ENCODE measurements around the gene FADS3. TPM values are rescaled to one million over a fixed set of nuclear protein-coding genes. Genes with fewer than 3 reads are reported as not detected.

The FADS3 gene
- total and polyA plus RNA-seq, 2 experiments from 2014 or later, result 44.4 to 73.5 TPM

DNA sequence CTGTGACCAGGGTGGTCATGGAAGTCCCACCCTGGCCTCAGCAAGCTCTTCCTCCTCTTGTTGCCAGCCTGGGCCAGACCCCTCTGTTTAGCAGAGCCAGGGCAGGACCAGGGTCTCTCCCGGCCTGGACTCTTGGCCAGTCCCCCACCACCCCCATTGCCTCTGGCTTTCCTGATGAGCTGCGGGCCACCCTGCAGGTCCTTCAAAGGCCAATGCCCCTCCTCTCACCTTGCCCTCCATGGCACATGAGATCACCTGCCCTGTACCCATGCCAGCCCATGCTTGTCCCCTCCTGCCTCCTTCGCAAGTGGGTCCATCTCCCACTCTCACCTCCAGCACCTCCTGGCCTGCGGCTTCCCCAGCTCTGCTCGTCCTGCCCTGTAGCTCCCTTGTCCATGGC, 52.8 kb downstream of the FADS3 start:
- no peak overlapping the region for H3K27ac ChIP-seq (ENCODE audit: low read depth)

DNA sequence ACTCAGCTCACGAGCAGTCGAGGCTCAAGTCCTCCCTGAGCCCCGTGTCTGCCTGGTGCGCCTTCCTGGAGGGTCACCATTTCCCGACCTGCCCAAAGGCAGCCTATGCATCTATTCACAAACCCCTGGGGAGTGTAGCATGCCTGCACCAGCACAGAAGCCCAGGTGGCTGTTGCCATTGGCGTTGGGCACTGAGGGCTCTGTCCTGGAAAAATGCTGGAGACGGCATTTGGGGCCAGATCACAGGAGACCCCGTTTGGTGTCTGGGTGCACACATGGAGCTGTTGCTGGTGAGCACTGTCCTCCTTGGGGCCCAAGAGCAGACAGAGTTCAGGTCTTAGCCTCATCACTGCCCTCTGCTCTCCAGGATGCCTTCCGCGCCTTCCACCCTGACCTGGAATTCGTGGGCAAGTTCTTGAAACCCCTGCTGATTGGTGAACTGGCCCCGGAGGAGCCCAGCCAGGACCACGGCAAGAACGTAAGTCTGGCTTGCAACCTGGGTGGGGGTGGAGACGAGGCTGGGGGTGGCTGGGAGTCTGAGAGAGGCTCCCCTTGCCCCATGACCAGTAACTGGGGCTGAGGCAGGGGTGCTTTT, 53.8 kb downstream of the FADS3 start:
- DNase-seq (ENCODE audit: low spot score) (no peak), ATAC-seq (no peak)
- H3K9me2 ChIP-seq (ENCODE audit: insufficient read depth), result no peaks in the 10 kb centered on the region
- H3K4me3 Mint-ChIP-seq, result no peak overlapping the region
- H4K20me1 ChIP-seq (replicated peaks; ENCODE audit: insufficient read depth), result peaks cover 48% of the 10 kb centered on the region
- H3K4me1 Mint-ChIP-seq, result peaks cover 39% of the 10 kb centered on the region
- H3K27ac ChIP-seq (ENCODE audit: low read depth), result peak overlapping the region; percentile 45; the same call in 1 of the 2 replicates
- no peak overlapping the region; the same call in 1 of the 2 replicates for H3K27ac Mint-ChIP-seq
- no peaks in the 10 kb centered on the region for H3K27me3 ChIP-seq (ENCODE audit: insufficient read depth)
- peaks cover 67% of the 10 kb centered on the region for H3K79me2 ChIP-seq (replicated peaks; ENCODE audit: insufficient read depth)
- H3F3A ChIP-seq (replicated peaks; ENCODE audit: low read depth), result peaks cover 33% of the 10 kb centered on the region
- H2AFZ ChIP-seq, result no peak overlapping the region
- no peak overlapping the region for H3K4me2 ChIP-seq
- peaks cover 43% of the 10 kb centered on the region for H3K36me3 ChIP-seq (ENCODE audit: insufficient read depth)
- H3K27me3 Mint-ChIP-seq (ENCODE audit: insufficient read depth, low read depth, poor library complexity), result peaks cover 16% of the 10 kb centered on the region
- H3K4me3 ChIP-seq, result no peak overlapping the region
- peaks cover 69% of the 10 kb centered on the region for H3K36me3 Mint-ChIP-seq (ENCODE audit: low read depth)
- H3K9me3 Mint-ChIP-seq, result no peaks in the 10 kb centered on the region
- H3K4me1 ChIP-seq (ENCODE audit: insufficient read depth), result peaks cover 34% of the 10 kb centered on the region
- TF ChIP-seq ETS1 (IDR thresholded peaks at IDR 0.05), result no peak
- no peak for TF ChIP-seq CTCF (conservative IDR thresholded peaks at IDR 0.05; ENCODE audit: low read depth in 2 of 2)
- no peak for TF ChIP-seq ZNF331 (CRISPR knock-in tag; IDR thresholded peaks at IDR 0.05; ENCODE audit: low read depth)
- TF ChIP-seq JUNB (IDR thresholded peaks at IDR 0.05; ENCODE audit: unreplicated experiment), result no peak
- TF ChIP-seq POLR2AphosphoS5 (IDR thresholded peaks at IDR 0.05; ENCODE audit: low read depth), result no peak
- TF ChIP-seq EZH2 (IDR thresholded peaks at IDR 0.05; ENCODE audit: low read depth, unreplicated experiment), result no peak
- TF ChIP-seq EZH2phosphoT487 (IDR thresholded peaks at IDR 0.05; ENCODE audit: unreplicated experiment), result no peak

More for the DNA sequence above, 52.8 kb downstream of the FADS3 start:
- Mint-ChIP-seq H3K27me3 (ENCODE audit: insufficient read depth, low read depth, poor library complexity) (peaks cover 12% of the 10 kb centered on the region), H3K36me3 (ENCODE audit: low read depth) (peaks cover 76% of the 10 kb centered on the region), H3K4me3 (no peak overlapping the region), H3K27ac (no peak overlapping the region; the same call in 1 of the 2 replicates), H3K9me3 (no peaks in the 10 kb centered on the region), H3K4me1 (peaks cover 29% of the 10 kb centered on the region)
- Histone ChIP-seq H3K9me2 (ENCODE audit: insufficient read depth) (no peaks in the 10 kb centered on the region), H3K4me1 (ENCODE audit: insufficient read depth) (peaks cover 24% of the 10 kb centered on the region), H4K20me1 (replicated peaks; ENCODE audit: insufficient read depth) (peaks cover 48% of the 10 kb centered on the region), H3K27me3 (ENCODE audit: insufficient read depth) (no peaks in the 10 kb centered on the region), H3K4me2 (no peak overlapping the region), H3K4me3 (no peak overlapping the region), H3K36me3 (ENCODE audit: insufficient read depth) (peaks cover 50% of the 10 kb centered on the region), H3F3A (replicated peaks; ENCODE audit: low read depth) (peaks cover 30% of the 10 kb centered on the region), H2AFZ (no peak overlapping the region), H3K79me2 (replicated peaks; ENCODE audit: insufficient read depth) (peaks cover 63% of the 10 kb centered on the region)
- ATAC-seq (no peak), DNase-seq (ENCODE audit: low spot score) (no peak)
- no peak for TF ChIP-seq CREB1 (CRISPR knock-in tag; IDR thresholded peaks at IDR 0.05; ENCODE audit: low read depth)
- no peak for TF ChIP-seq EZH2phosphoT487 (IDR thresholded peaks at IDR 0.05; ENCODE audit: unreplicated experiment)
- TF ChIP-seq POLR2AphosphoS5 (IDR thresholded peaks at IDR 0.05; ENCODE audit: low read depth), result no peak
- TF ChIP-seq, protein P1, sequence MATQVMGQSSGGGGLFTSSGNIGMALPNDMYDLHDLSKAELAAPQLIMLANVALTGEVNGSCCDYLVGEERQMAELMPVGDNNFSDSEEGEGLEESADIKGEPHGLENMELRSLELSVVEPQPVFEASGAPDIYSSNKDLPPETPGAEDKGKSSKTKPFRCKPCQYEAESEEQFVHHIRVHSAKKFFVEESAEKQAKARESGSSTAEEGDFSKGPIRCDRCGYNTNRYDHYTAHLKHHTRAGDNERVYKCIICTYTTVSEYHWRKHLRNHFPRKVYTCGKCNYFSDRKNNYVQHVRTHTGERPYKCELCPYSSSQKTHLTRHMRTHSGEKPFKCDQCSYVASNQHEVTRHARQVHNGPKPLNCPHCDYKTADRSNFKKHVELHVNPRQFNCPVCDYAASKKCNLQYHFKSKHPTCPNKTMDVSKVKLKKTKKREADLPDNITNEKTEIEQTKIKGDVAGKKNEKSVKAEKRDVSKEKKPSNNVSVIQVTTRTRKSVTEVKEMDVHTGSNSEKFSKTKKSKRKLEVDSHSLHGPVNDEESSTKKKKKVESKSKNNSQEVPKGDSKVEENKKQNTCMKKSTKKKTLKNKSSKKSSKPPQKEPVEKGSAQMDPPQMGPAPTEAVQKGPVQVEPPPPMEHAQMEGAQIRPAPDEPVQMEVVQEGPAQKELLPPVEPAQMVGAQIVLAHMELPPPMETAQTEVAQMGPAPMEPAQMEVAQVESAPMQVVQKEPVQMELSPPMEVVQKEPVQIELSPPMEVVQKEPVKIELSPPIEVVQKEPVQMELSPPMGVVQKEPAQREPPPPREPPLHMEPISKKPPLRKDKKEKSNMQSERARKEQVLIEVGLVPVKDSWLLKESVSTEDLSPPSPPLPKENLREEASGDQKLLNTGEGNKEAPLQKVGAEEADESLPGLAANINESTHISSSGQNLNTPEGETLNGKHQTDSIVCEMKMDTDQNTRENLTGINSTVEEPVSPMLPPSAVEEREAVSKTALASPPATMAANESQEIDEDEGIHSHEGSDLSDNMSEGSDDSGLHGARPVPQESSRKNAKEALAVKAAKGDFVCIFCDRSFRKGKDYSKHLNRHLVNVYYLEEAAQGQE (IDR thresholded peaks at IDR 0.05; ENCODE audit: unreplicated experiment), result no peak
- TF ChIP-seq ETS1 (IDR thresholded peaks at IDR 0.05), result no peak
- TF ChIP-seq ZNF331 (CRISPR knock-in tag; IDR thresholded peaks at IDR 0.05; ENCODE audit: low read depth), result no peak
- TF ChIP-seq ZNF114 (CRISPR knock-in tag; IDR thresholded peaks at IDR 0.05), result no peak
